MM.1S (cell line): ENCODE measurements around the gene LIMS1.

ENCODE experiments used
- CTCF ChIP-seq: fragments of 300-600 bp; sonication (generic); IDR thresholded peaks from 2 replicates; pipeline ENCODE4 v1.5.1; 2016; ENCODE audit warnings: antibody characterized with exemption, low read length, mixed read lengths
- EZH2 ChIP-seq: fragments of 300-600 bp; sonication (generic); optimal IDR thresholded peaks from 2 replicates; pipeline ENCODE3; 2017; ENCODE audit warnings: low read depth, mild to moderate bottlenecking, antibody characterized with exemption, low read length, mixed read lengths

- TF ChIP-seq CTCF (no peak), EZH2 (no peak)
Measured at GRCh38 chr2:108562274-108562673, 28.0 kb downstream of the LIMS1 start.
